IMR-90 (cell line): ENCODE data around the gene SLC6A9. TPM values are rescaled to one million over a fixed set of nuclear protein-coding genes. Genes with fewer than 3 reads are reported as not detected.

Experiments used
- ATAC-seq: fragments of 200-7000 bp; cut with Tn5 transposase; 2 replicates; pipeline ENCODE4 v1.9.1; 2020; ENCODE audit warnings: low read depth, mild to moderate bottlenecking, moderate library complexity
- BruUV-seq: library from RNA; stranded (reverse); fragments of 400-500 nt; replicated peaks from 2 replicates; lab custom pipeline; 2021; lab: Mats Ljungman, UMichigan
- CTCF ChIA-PET: fragments of 300-600 bp; formaldehyde crosslinking; extraction: SDS; loops from one replicate; lab custom pipeline; 2021; ENCODE audit warnings: antibody characterized with exemption; lab: Yijun Ruan, JAX
- POLR2A ChIA-PET: fragments of 300-600 bp; sonication (Branson Sonifier 250); formaldehyde crosslinking; loops from one replicate; lab custom pipeline; 2022; ENCODE audit warnings: antibody characterized with exemption; ENCODE audit not compliant: unreplicated experiment; lab: Charles Lee
- DNase-seq: peaks from one replicate; pipeline ENCODE4 v3.0.0; 2013
- H2AFZ ChIP-seq: replicated peaks from 2 replicates; pipeline ENCODE3; 2013; ENCODE audit warnings: low read length, mild to moderate bottlenecking; ENCODE audit not compliant: poor library complexity
- H2AK5ac ChIP-seq: 2 replicates; pipeline ENCODE4 v1.6.1; 2013; ENCODE audit warnings: low read depth, low read length, inconsistent platforms
- H2AK9ac ChIP-seq: replicated peaks from 2 replicates; pipeline ENCODE3; 2013; ENCODE audit warnings: mild to moderate bottlenecking, low read depth, low read length, moderate library complexity; ENCODE audit not compliant: poor library complexity
- H2BK120ac ChIP-seq: 2 replicates; pipeline ENCODE4 v1.6.1; 2013; ENCODE audit warnings: low read depth, low read length, inconsistent platforms
- H2BK15ac ChIP-seq: 3 replicates; pipeline ENCODE4 v1.6.1; 2013; ENCODE audit warnings: low read depth, low read length, inconsistent platforms
- H2BK20ac ChIP-seq: 2 replicates; pipeline ENCODE4 v1.6.1; 2013; ENCODE audit warnings: low read depth, mild to moderate bottlenecking, inconsistent platforms, low read length, moderate library complexity
- H2BK5ac ChIP-seq: 2 replicates; pipeline ENCODE4 v1.6.1; 2013; ENCODE audit warnings: mild to moderate bottlenecking, low read depth, low read length, inconsistent platforms; ENCODE audit not compliant: poor library complexity, severe bottlenecking
- H3K14ac ChIP-seq: replicated peaks from 2 replicates; pipeline ENCODE4 v1.6.1; 2013; ENCODE audit warnings: low read depth, low read length, inconsistent platforms
- H3K18ac ChIP-seq: 2 replicates; pipeline ENCODE4 v1.6.1; 2013; ENCODE audit warnings: low read depth, low read length, control low read depth
- H3K23ac ChIP-seq: 2 replicates; pipeline ENCODE4 v1.6.1; 2013; ENCODE audit warnings: low read depth, low read length, inconsistent platforms
- H3K27ac ChIP-seq: 2 replicates; pipeline ENCODE4 v1.5.1; 2013; ENCODE audit warnings: mild to moderate bottlenecking, control low read depth, low read length; ENCODE audit not compliant: insufficient read depth
- H3K27me3 ChIP-seq: 2 replicates; pipeline ENCODE4 v1.6.1; 2013; ENCODE audit warnings: low read length; ENCODE audit not compliant: control insufficient read depth, insufficient read depth
- H3K36me3 ChIP-seq: 2 replicates; pipeline ENCODE4 v1.6.1; 2013; ENCODE audit warnings: low read length, mixed read lengths; ENCODE audit not compliant: control insufficient read depth, insufficient read depth
- H3K4ac ChIP-seq: 2 replicates; pipeline ENCODE4 v1.6.1; 2013; ENCODE audit warnings: low read depth, low read length, inconsistent platforms
- H3K4me1 ChIP-seq: 2 replicates; pipeline ENCODE4 v1.6.1; 2013; ENCODE audit warnings: low read length, mixed read lengths; ENCODE audit not compliant: control insufficient read depth, insufficient read depth
- H3K4me2 ChIP-seq: 2 replicates; pipeline ENCODE4 v1.6.1; 2013; ENCODE audit warnings: low read depth, mild to moderate bottlenecking, control low read depth, low read length, moderate library complexity
- H3K4me3 ChIP-seq: 2 replicates; pipeline ENCODE4 v1.5.1; 2013; ENCODE audit warnings: low read depth, mild to moderate bottlenecking, control low read depth, low read length, moderate library complexity; ENCODE audit not compliant: insufficient read depth
- H3K56ac ChIP-seq: 2 replicates; pipeline ENCODE4 v1.6.1; 2013; ENCODE audit warnings: low read length, inconsistent platforms; ENCODE audit not compliant: insufficient read depth; ENCODE audit errors: extremely low read depth
- H3K79me1 ChIP-seq, 2 experiments: 2 replicates each; pipeline ENCODE4 v1.6.1; 2013; ENCODE audit warnings: low read length in 2 of 2, inconsistent platforms in 1 of 2, low read depth in 1 of 2
- H3K9ac ChIP-seq: 2 replicates; pipeline ENCODE4 v1.6.1; 2013; ENCODE audit warnings: low read depth, low read length, control low read depth
- H3K9me1 ChIP-seq: 2 replicates; pipeline ENCODE4 v1.6.1; 2013; ENCODE audit warnings: low read length, inconsistent platforms; ENCODE audit not compliant: insufficient read depth
- H3K9me3 ChIP-seq: 2 replicates; pipeline ENCODE4 v1.6.1; 2013; ENCODE audit warnings: low read length; ENCODE audit not compliant: control insufficient read depth, insufficient read depth
- H4K20me1 ChIP-seq: 2 replicates; pipeline ENCODE4 v1.6.1; 2013; ENCODE audit warnings: low read length, inconsistent platforms; ENCODE audit not compliant: insufficient read depth
- H4K5ac ChIP-seq: 2 replicates; pipeline ENCODE4 v1.6.1; 2013; ENCODE audit warnings: mild to moderate bottlenecking, low read depth, low read length, control low read depth
- H4K8ac ChIP-seq, 2 experiments: 2 replicates each; pipeline ENCODE4 v1.6.1; 2013; ENCODE audit warnings: low read depth in 2 of 2, low read length in 2 of 2, control low read depth in 1 of 2, inconsistent platforms in 1 of 2
- H4K91ac ChIP-seq: 2 replicates; pipeline ENCODE4 v1.6.1; 2013; ENCODE audit warnings: low read depth, low read length, inconsistent platforms; ENCODE audit not compliant: insufficient read depth
- CTCF ChIP-seq: conservative IDR thresholded peaks from 2 replicates; pipeline ENCODE4 v1.5.1; 2012; ENCODE audit warnings: mild to moderate bottlenecking, low read depth, low read length, improper control_type of control experiment
- RCOR1 ChIP-seq: IDR thresholded peaks from 2 replicates; pipeline ENCODE4 v1.6.1; 2012; ENCODE audit warnings: mild to moderate bottlenecking, low read length, improper control_type of control experiment; ENCODE audit not compliant: insufficient replicate concordance
- WGBS, 2 experiments: methylation state at CpG; one replicate each; pipeline versions ENCODE4 v1.1.5 to v1.1.7; 2013; ENCODE audit warnings: missing lambda C conversion rate in 2 of 2; ENCODE audit not compliant: insufficient read length in 1 of 2; ENCODE audit errors: extremely low coverage in 2 of 2; 5-methylcytosine and 5-hydroxymethylcytosine counted together
- dilution Hi-C: fragments of 300-500 bp; cut with HindIII; formaldehyde crosslinking; loops from one replicate; pipeline ENCODE4 v1.14.3; 2018; ENCODE audit warnings: low sequenced_read_pairs; ENCODE audit not compliant: unreplicated experiment
- in situ Hi-C: fragments of 300-500 bp; cut with MboI; formaldehyde crosslinking; loops from 3 replicates; pipeline ENCODE4 v1.14.3; 2019; ENCODE audit warnings: low sequenced_read_pairs, inconsistent platforms, mixed read lengths
- intact Hi-C: fragments of 100-400 bp; cut with micrococcal nuclease; formaldehyde crosslinking; loops from 2 replicates; pipeline ENCODE4 v1.10.0; 2022
- polyA plus RNA-seq, 3 experiments: library from polyadenylated mRNA; depleted of rRNA; stranded (reverse); fragments of >200 nt; gene quantifications; 2 replicates each; pipeline ENCODE4 v1.2.3, GENCODE V29; 2012; ENCODE audit warnings: low replicate concordance in 1 of 3
- total RNA-seq: library from RNA; depleted of rRNA; stranded (reverse); fragments of >200 nt; gene quantifications from 2 replicates; pipeline ENCODE4 v1.2.3, GENCODE V29; 2012

Gene SLC6A9
- total and polyA plus RNA-seq, 2 of the 4 experiments (the other 2 are of a cell fraction), result 2.0 to 6.6 TPM

DNA sequence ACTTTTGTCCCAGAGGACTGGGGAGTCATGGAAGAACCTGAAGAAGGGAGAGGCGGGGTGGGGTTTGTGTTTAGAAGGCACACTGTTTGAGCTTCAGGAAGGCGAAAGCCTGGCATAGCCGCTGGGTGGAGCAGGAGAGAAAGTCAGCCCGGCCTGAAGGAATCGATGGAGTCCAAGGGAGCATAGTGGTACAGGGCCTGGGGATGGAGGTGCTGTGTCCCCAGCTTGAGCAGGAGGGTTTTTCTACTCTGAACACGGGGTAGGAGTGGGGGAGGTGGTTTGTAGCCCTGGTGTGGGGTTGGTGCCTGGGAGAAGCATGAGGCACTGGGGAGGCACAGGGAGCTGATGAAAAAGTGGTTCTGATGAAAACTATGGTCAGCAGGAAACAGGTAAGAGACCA lies 44.5 kb downstream of the SLC6A9 start:
- H2BK120ac ChIP-seq, result no peak overlapping the region
- ChIA-PET CTCF (no interaction called here), POLR2A (no interaction called here)
- intact Hi-C loops (no loop called here), dilution Hi-C loops (no loop called here), in situ Hi-C loops (no loop called here)
- peak overlapping the region in 1 of 2 experiments; percentile 50; a peak in 1 of 4 replicates for H4K8ac ChIP-seq
- 0 out of 2 replicates have a peak, but pooled peaks have one; percentile 4 for TF ChIP-seq CTCF
- TF ChIP-seq RCOR1, result no peak
- H2AK5ac ChIP-seq, result peak overlapping the region; percentile 33; the same call in 1 of the 2 replicates
- H3K4ac ChIP-seq, result peak overlapping the region; percentile 42; the same call in 1 of the 2 replicates
- H4K5ac ChIP-seq, result no peak overlapping the region
- no peaks in the 10 kb centered on the region for H3K27me3 ChIP-seq
- whole genome bisulfite sequencing, 2 experiments, result 64% methylated on average over 6 of the region's 6 CpGs; no CpG with 5 or more reads in 1 of the 2 experiments
- H3K9ac ChIP-seq, result no peak overlapping the region
- no peak for ATAC-seq
- H4K91ac ChIP-seq, result no peak overlapping the region
- H2AK9ac ChIP-seq, result peak overlapping the region; percentile 77
- H3K9me1 ChIP-seq, result peaks cover 28% of the 10 kb centered on the region
- H3K23ac ChIP-seq, result peak overlapping the region; percentile 56; the same call in 1 of the 2 replicates
- no TSS peak for BruUV-seq
- H3K36me3 ChIP-seq, result peaks cover 32% of the 10 kb centered on the region
- H3K4me1 ChIP-seq, result peaks cover 15% of the 10 kb centered on the region
- H3K27ac ChIP-seq, result no peak overlapping the region
- no peak overlapping the region for H2BK20ac ChIP-seq
- 0 out of 2 replicates have a peak overlapping the region, but pooled peaks have one; percentile 70 for H3K14ac ChIP-seq
- H2AFZ ChIP-seq, result no peak overlapping the region
- no peaks in the 10 kb centered on the region for H3K9me3 ChIP-seq
- H4K20me1 ChIP-seq, result peaks cover 37% of the 10 kb centered on the region
- H3K18ac ChIP-seq, result no peak overlapping the region
- no peak for DNase-seq
- H3K79me1 ChIP-seq, result peaks cover 15 to 34% of the 10 kb centered on the region in 2 experiments
- H3K4me2 ChIP-seq, result no peak overlapping the region
- H3K56ac ChIP-seq, result no peak overlapping the region
- 0 out of 3 replicates have a peak overlapping the region, but pooled peaks have one; percentile 34 for H2BK15ac ChIP-seq
- H3K4me3 ChIP-seq, result no peak overlapping the region
- peak overlapping the region; percentile 7 for H2BK5ac ChIP-seq
